NCI-H748 (cell line): ENCODE data around the gene AGO4.

Experiments used
- DNase-seq: peaks from one replicate; lab custom pipeline; 2025; ENCODE audit not compliant: unreplicated experiment; lab: John Stamatoyannopoulos, UW

Gene AGO4

DNA sequence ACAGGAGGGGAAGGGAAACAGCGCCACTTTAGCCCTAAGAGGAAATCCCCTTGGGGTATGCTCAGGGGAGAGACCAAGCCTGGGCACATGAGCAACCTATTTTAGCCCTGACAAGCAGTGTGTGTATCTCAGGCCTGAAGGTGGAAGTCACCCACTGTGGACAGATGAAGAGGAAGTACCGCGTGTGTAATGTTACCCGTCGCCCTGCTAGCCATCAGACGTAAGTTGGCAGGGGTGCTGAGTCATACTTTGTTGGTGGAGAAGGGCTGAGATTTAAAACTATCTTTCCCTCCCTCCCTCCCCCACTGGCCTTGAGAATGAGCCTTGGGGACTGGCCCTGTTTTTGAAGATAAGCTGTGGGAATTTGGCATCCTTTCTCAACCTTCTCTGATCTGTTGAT is 86.4 kb downstream of the AGO4 start:
- no peak for DNase-seq

DNA sequence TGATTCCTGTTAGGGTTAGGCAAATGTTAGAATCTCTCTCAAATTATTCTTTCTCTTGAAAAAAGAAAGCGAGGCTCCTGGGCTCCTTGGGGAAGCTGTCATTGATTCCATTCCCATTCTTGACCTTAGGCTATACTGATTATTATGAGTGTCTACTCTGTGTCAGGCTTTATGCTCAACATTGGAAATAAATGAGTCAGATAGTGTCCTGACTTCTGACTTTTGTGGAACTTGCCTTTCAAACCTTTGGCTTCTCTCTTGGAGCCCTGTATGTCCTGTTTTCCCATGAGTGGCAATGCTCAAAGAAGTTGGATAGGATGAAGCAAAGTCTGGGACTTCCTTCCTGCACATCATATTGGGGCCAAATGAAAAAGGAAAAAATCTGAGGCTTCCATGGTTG is 86.8 kb downstream of the AGO4 start:
- no peak for DNase-seq

DNA sequence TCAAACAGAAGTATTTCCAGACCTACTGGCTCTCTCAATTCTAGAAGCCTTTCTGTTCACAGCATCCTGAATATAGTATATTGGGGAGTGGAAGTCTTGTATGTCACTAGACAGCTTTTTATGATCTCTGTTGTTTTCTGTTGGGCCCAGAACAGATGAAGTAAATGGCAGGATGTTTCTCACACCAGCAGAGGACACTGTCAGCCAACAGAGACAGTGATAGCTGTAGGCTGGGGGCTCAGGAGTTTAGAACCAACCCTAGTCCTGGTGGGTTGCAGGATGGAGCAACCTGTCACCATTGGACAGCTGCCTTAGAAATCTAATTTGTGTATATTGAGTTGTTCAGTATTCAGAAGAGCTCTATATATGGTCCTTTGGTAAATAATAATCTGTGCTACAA is 92.1 kb downstream of the AGO4 start:
- no peak for DNase-seq

DNA sequence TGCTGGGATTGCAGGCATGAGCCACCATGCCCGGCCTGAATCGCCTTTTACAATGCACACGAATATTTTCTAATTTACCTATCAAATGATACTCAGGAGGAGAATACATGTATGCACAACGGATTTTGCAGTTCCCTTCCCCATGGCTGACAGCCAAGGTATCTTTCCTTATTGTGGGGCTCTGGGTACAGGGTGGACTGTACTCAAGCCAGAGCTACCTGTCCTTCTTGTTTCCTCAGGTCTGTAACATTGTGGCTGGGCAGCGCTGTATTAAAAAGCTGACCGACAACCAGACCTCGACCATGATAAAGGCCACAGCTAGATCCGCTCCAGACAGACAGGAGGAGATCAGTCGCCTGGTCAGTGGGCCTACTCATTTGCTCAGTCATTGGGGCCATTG is 93.4 kb downstream of the AGO4 start:
- no peak for DNase-seq

DNA sequence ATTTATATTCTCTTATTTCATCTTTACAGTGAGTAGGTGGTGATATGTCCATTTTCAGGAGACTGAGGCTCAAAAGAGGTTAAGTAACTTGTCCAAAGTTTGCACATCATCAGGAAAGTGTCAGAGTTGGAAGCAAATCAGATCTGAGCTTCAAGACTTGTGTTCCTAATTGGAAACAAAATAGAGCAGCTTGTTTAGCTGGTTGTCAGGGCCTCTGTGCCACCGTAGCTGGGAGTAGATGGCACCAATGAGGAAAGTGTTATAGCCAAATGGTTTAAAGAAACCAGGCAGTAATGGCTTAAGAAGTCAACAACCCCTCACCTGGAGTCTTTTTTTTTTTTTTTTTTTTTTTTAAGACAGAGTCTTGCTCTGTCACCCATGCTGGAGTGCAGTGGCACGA is 94.9 kb downstream of the AGO4 start:
- DNase-seq, result no peak
